Activated CD4-positive, alpha-beta memory T cell treated with anti-CD3 and anti-CD28 coated beads for 36 hours (primary cell): ENCODE data around the gene NFYA. TPM values are rescaled to one million over a fixed set of nuclear protein-coding genes. Genes with fewer than 3 reads are reported as not detected.
"Not testable (repeated sequence)": the region's sequence is repeated elsewhere in the genome, so short reads cannot be mapped to it uniquely, and the experiment has no call there.

Source experiments
- CTCF ChIA-PET: fragments of 350-600 bp; sonication (Branson Sonifier 250); formaldehyde crosslinking; loops from one replicate; lab custom pipeline; 2021; ENCODE audit warnings: antibody characterized with exemption, inconsistent platforms; lab: Charles Lee
- POLR2A ChIA-PET: fragments of 350-600 bp; sonication (Branson Sonifier 250); formaldehyde crosslinking; loops from one replicate; lab custom pipeline; 2021; ENCODE audit warnings: antibody characterized with exemption; lab: Charles Lee
- DNase-seq: peaks from one replicate; pipeline ENCODE4 v3.0.0-alpha.2; 2020
- H3K27ac Mint-ChIP-seq: one replicate; pipeline ENCODE4 v1.8.0; 2021; ENCODE audit warnings: mixed read lengths
- H3K27me3 Mint-ChIP-seq: one replicate; pipeline ENCODE4 v1.8.0; 2021; ENCODE audit warnings: mixed read lengths
- H3K36me3 Mint-ChIP-seq: one replicate; pipeline ENCODE4 v1.8.0; 2021; ENCODE audit warnings: mixed read lengths
- H3K4me1 Mint-ChIP-seq: one replicate; pipeline ENCODE4 v1.8.0; 2021; ENCODE audit warnings: low read depth, mixed read lengths
- H3K4me3 Mint-ChIP-seq: one replicate; pipeline ENCODE4 v1.8.0; 2021; ENCODE audit warnings: mild to moderate bottlenecking, mixed read lengths
- H3K9me3 Mint-ChIP-seq: one replicate; pipeline ENCODE4 v1.8.0; 2021; ENCODE audit warnings: mixed read lengths
- intact Hi-C: fragments of 100-400 bp; cut with micrococcal nuclease; formaldehyde crosslinking; loops from one replicate; pipeline ENCODE4 v1.15.1; 2023
- total RNA-seq, 2 experiments: library from RNA; stranded (reverse); gene quantifications; one replicate each; pipeline ENCODE4 v1.2.3, GENCODE V29; 2021

NFYA gene
- total RNA-seq, 2 experiments from 2014 or later: 30.2 to 30.4 TPM

GRCh38 chr6:41092421-41093140 lies 19.8 kb downstream of the NFYA start:
- CTCF ChIA-PET: interaction anchor here (0.6 to 3.5 kb wide), 10 partner anchors 10 to 226 kb away, joined by 3 to 29 read pairs (median 4); no protein-coding TSS in a partner anchor
- peaks cover 57% of the 10 kb centered on the region for H3K36me3 Mint-ChIP-seq
- POLR2A ChIA-PET: no interaction called here

GRCh38 chr6:41093729-41094128 lies 21.0 kb downstream of the NFYA start:
- ChIA-PET POLR2A (interaction anchor here (0.7 kb wide), 1 partner anchor 333 kb away, joined by 4 read pairs; no protein-coding TSS in a partner anchor), CTCF (interaction anchor here (0.6 to 3.5 kb wide), 4 partner anchors 11 to 498 kb away, joined by 3 to 29 read pairs (median 4); no protein-coding TSS in a partner anchor)
- DNase-seq: no peak
- no peak overlapping the region for H3K4me3 Mint-ChIP-seq
- no peaks in the 10 kb centered on the region for H3K27me3 Mint-ChIP-seq
- H3K36me3 Mint-ChIP-seq: peaks cover 67% of the 10 kb centered on the region
- intact Hi-C loops: loop anchor here (2.0 kb wide), 1 partner anchor 225 kb away; no protein-coding TSS in a partner anchor
- H3K4me1 Mint-ChIP-seq: no peaks in the 10 kb centered on the region
- H3K27ac Mint-ChIP-seq: no peak overlapping the region
- H3K9me3 Mint-ChIP-seq: no peaks in the 10 kb centered on the region

More at GRCh38 chr6:41092421-41093140, 19.8 kb downstream of the NFYA start:
- no peaks in the 10 kb centered on the region for H3K27me3 Mint-ChIP-seq
- H3K4me3 Mint-ChIP-seq: no peak overlapping the region
- no peaks in the 10 kb centered on the region for H3K9me3 Mint-ChIP-seq
- H3K27ac Mint-ChIP-seq: no peak overlapping the region
- no peak for DNase-seq
- intact Hi-C loops: loop anchor here (1.0 to 2.0 kb wide), 2 partner anchors 90 to 226 kb away; no protein-coding TSS in a partner anchor
- no peaks in the 10 kb centered on the region for H3K4me1 Mint-ChIP-seq

DNA sequence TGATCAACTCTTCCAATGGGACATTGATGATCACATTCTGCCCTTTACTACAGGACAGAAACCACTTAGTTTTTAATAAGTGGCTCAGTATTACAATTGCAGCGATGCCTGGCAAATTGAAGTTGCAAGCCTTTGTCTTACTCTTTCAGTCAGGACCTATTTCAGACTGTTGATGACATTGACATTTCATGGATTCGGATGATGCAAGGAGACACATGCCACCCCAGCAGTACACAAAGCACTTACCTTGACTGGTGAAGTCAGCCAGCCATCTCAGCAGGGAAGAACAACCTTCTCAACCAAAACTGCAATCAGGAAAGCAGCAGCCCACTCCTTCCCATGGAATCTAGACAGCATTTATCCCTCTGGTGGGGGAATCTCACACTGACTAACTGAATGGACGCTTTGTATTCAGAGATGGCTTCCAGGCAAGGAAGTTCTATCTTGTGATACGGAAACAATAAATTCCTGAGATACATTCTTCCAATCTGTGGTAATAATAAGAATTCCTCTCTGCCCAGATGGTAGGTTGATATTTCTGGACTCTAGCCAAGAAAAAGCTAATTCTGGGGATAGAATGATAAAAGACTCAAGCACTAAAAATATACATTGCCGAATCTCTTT lies 24.8 kb downstream of the NFYA start:
- Mint-ChIP-seq H3K27ac (no peak overlapping the region), H3K4me1 (no peaks in the 10 kb centered on the region), H3K36me3 (peaks cover 65% of the 10 kb centered on the region), H3K27me3 (no peaks in the 10 kb centered on the region), H3K9me3 (no peaks in the 10 kb centered on the region), H3K4me3 (no peak overlapping the region)
- POLR2A ChIA-PET: no interaction called here
- CTCF ChIA-PET: no interaction called here
- intact Hi-C loops: no loop called here
- DNase-seq: no peak

DNA sequence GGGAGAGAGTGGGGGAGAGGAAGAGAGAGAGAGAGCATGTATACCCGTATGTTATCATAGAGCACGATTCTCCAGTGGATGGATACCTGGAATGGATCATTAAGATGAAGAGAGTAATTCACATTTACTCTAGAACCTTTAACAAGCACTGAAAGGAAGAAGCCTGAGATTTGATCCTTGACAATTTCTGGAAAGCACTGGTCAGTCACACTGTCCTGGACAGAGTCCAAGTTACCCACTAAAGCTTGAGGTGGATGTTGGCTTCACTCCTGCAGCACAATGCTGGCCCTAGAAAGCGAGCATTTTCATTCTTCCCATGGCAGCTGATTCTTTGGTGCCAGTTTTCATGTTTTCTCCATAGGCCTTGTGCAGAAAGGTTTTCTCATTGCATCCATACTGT lies 25.6 kb downstream of the NFYA start:
- POLR2A ChIA-PET: no interaction called here
- Mint-ChIP-seq H3K4me3 (no peak overlapping the region), H3K9me3 (no peaks in the 10 kb centered on the region), H3K27ac (no peak overlapping the region), H3K4me1 (no peaks in the 10 kb centered on the region), H3K36me3 (peaks cover 63% of the 10 kb centered on the region), H3K27me3 (no peaks in the 10 kb centered on the region)
- no peak for DNase-seq
- CTCF ChIA-PET: no interaction called here
- intact Hi-C loops: no loop called here

- POLR2A ChIA-PET: no interaction called here
- DNase-seq: no peak
- Mint-ChIP-seq H3K4me3 (no peak overlapping the region), H3K4me1 (no peaks in the 10 kb centered on the region), H3K9me3 (no peaks in the 10 kb centered on the region), H3K36me3 (peaks cover 46% of the 10 kb centered on the region), H3K27me3 (no peaks in the 10 kb centered on the region), H3K27ac (no peak overlapping the region)
- CTCF ChIA-PET: interaction anchor here (1.0 kb wide), 1 partner anchor 81 kb away, joined by 3 read pairs; no protein-coding TSS in a partner anchor
- intact Hi-C loops: loop anchor here (5.0 kb wide), 1 partner anchor 41 kb away; no protein-coding TSS in a partner anchor
Measured at GRCh38 chr6:41100871-41101287, 28.1 kb downstream of the NFYA start.

GRCh38 chr6:41103847-41104246 lies 31.1 kb downstream of the NFYA start:
- intact Hi-C loops: loop anchor here (2.0 to 5.0 kb wide), 2 partner anchors 38 to 97 kb away; partner anchors contain the start of gene TREML2
- POLR2A ChIA-PET: interaction anchor here (1.5 kb wide), 1 partner anchor 31 kb away, joined by 3 read pairs; the partner anchor contains the start of gene NFYA
- DNase-seq: no peak
- peaks cover 27% of the 10 kb centered on the region for H3K36me3 Mint-ChIP-seq
- H3K9me3 Mint-ChIP-seq: no peaks in the 10 kb centered on the region
- H3K27me3 Mint-ChIP-seq: no peaks in the 10 kb centered on the region
- H3K4me1 Mint-ChIP-seq: no peaks in the 10 kb centered on the region
- CTCF ChIA-PET: interaction anchor here (0.7 to 2.8 kb wide), 8 partner anchors 11 to 175 kb away, joined by 3 to 14 read pairs (median 4); no protein-coding TSS in a partner anchor
- no peak overlapping the region for H3K4me3 Mint-ChIP-seq
- no peak overlapping the region for H3K27ac Mint-ChIP-seq

DNA sequence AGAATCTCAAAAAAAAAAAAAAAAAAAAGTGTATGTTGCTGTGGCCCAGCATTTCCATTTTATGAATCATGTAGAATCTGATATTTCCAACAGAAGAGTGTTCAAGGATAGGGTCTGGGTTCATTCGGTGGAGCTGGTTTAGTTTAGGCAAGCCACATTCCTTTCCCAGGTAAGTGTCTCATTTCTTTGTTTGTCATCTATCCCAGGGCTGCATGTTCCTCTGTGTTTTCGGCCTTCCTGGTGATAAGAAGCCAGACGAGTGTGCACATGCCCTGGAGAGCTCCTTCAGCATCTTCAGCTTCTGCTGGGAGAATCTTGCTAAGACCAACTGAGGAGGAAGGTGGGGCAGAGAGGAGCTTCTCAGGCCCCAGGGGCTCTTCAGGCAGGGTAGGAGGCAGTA lies 38.2 kb downstream of the NFYA start:
- H3K9me3 Mint-ChIP-seq: no peaks in the 10 kb centered on the region
- POLR2A ChIA-PET: no interaction called here
- H3K27me3 Mint-ChIP-seq: no peaks in the 10 kb centered on the region
- intact Hi-C loops: no loop called here
- H3K36me3 Mint-ChIP-seq: peaks cover 5% of the 10 kb centered on the region
- H3K27ac Mint-ChIP-seq: no peak overlapping the region
- CTCF ChIA-PET: interaction anchor here (3.1 kb wide), 1 partner anchor 71 kb away, joined by 9 read pairs; no protein-coding TSS in a partner anchor
- no peaks in the 10 kb centered on the region for H3K4me1 Mint-ChIP-seq
- no peak for DNase-seq
- H3K4me3 Mint-ChIP-seq: no peak overlapping the region

GRCh38 chr6:41115027-41115426 lies 42.3 kb downstream of the NFYA start:
- H3K9me3 Mint-ChIP-seq, intact Hi-C loops, H3K27ac Mint-ChIP-seq, POLR2A ChIA-PET, H3K27me3 Mint-ChIP-seq, DNase-seq, H3K4me3 Mint-ChIP-seq, H3K4me1 Mint-ChIP-seq, CTCF ChIA-PET, H3K36me3 Mint-ChIP-seq: not testable (repeated sequence)

DNA sequence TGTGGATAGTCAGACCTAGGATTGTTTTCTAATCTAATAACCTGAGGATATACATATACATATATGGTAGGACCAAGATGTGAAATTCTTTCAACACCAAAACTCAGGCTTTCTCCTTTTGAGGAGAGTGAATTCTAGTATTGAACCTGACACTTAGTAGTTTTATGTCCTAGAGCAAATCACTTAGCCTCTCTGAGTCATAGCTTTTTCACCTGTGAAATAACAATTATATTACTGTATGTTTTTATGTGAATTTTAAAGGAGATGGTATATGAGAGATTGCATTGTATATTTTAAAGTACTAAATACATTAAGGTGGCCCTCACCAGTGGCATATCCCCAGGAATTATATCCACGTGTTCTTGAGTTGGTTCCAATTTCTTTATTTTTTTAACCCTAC lies 46.7 kb downstream of the NFYA start:
- H3K36me3 Mint-ChIP-seq: peaks cover 15% of the 10 kb centered on the region
- intact Hi-C loops: no loop called here
- POLR2A ChIA-PET: no interaction called here
- no peaks in the 10 kb centered on the region for H3K9me3 Mint-ChIP-seq
- H3K4me1 Mint-ChIP-seq: no peaks in the 10 kb centered on the region
- DNase-seq: no peak
- CTCF ChIA-PET: no interaction called here
- no peak overlapping the region for H3K27ac Mint-ChIP-seq
- no peaks in the 10 kb centered on the region for H3K27me3 Mint-ChIP-seq
- no peak overlapping the region for H3K4me3 Mint-ChIP-seq

DNA sequence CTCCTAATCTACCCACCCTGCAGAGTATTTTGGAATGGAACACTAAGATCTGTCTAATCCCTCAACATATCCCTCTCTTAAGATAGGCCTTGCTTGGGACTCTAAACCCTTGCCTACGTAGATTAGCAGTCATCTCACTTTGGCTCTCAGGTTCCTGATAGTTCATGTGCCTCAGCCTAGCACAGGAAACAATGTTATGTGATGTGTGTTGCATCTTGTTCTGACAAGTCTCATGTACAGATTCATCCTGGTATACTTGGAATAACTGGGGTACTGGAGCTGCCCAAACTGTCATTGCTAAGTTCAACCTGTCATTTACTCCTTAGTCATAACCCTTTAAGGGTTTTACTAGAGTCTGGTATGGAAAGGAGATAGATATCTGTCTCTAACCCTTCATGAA lies 47.3 kb downstream of the NFYA start:
- intact Hi-C loops: no loop called here

GRCh38 chr6:41122373-41122772 lies 49.6 kb downstream of the NFYA start:
- H3K4me1 Mint-ChIP-seq: no peaks in the 10 kb centered on the region
- H3K9me3 Mint-ChIP-seq: no peaks in the 10 kb centered on the region
- intact Hi-C loops: no loop called here
- no peaks in the 10 kb centered on the region for H3K27me3 Mint-ChIP-seq
- DNase-seq: no peak
- H3K4me3 Mint-ChIP-seq: no peak overlapping the region
- peaks cover 19% of the 10 kb centered on the region for H3K36me3 Mint-ChIP-seq
- POLR2A ChIA-PET: no interaction called here
- CTCF ChIA-PET: no interaction called here
- H3K27ac Mint-ChIP-seq: no peak overlapping the region

More for the DNA sequence above, 47.3 kb downstream of the NFYA start:
- ChIA-PET POLR2A (no interaction called here), CTCF (no interaction called here)
- H3K27me3 Mint-ChIP-seq: no peaks in the 10 kb centered on the region
- peaks cover 16% of the 10 kb centered on the region for H3K36me3 Mint-ChIP-seq
- no peak overlapping the region for H3K27ac Mint-ChIP-seq
- H3K4me1 Mint-ChIP-seq: no peaks in the 10 kb centered on the region
- no peak for DNase-seq
- no peaks in the 10 kb centered on the region for H3K9me3 Mint-ChIP-seq
- H3K4me3 Mint-ChIP-seq: no peak overlapping the region

DNA sequence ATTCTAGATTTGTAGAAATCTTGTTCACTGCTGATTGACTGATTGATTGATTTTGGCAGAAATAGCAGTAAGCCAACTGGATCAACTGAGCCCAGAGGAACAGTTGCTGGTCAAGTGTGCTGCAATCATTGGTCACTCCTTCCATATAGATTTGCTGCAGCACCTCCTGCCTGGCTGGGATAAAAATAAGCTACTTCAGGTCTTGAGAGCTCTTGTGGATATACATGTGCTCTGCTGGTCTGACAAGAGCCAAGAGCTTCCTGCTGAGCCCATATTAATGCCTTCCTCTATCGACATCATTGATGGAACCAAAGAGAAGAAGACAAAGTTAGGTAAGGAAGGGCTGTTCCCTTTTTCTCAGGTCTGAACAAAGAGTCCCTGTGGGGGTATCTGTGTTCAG lies 50.1 kb downstream of the NFYA start:
- Mint-ChIP-seq H3K27me3 (no peaks in the 10 kb centered on the region), H3K36me3 (peaks cover 19% of the 10 kb centered on the region), H3K9me3 (no peaks in the 10 kb centered on the region), H3K4me1 (no peaks in the 10 kb centered on the region), H3K27ac (no peak overlapping the region), H3K4me3 (no peak overlapping the region)
- CTCF ChIA-PET: no interaction called here
- POLR2A ChIA-PET: no interaction called here
- intact Hi-C loops: no loop called here
- DNase-seq: no peak
